GM23338 (cell line): ENCODE measurements around the gene PEX11A. TPM values are rescaled to one million over a fixed set of nuclear protein-coding genes. Genes with fewer than 3 reads are reported as not detected.

Source experiments
- ATAC-seq: fragments of 200-7000 bp; cut with Tn5 transposase; 3 replicates; pipeline ENCODE4 v1.9.1; 2020
- DNase-seq: peaks from one replicate; pipeline ENCODE4 v3.0.0-alpha.2; 2015; ENCODE audit warnings: low spot score
- H2AFZ ChIP-seq: fragments of 200-600 bp; sonication (generic); 2 replicates; pipeline ENCODE4 v1.8.0; 2016; ENCODE audit warnings: antibody characterized with exemption, mild to moderate bottlenecking, moderate library complexity
- H3F3A ChIP-seq: fragments of 200-600 bp; sonication (generic); replicated peaks from 2 replicates; pipeline ENCODE4 v1.8.0; 2017; ENCODE audit warnings: antibody characterized with exemption, mixed run types, low read depth
- H3K27ac ChIP-seq: fragments of 200-600 bp; sonication (generic); 2 replicates; pipeline ENCODE4 v1.6.1; 2016; ENCODE audit warnings: low read depth
- H3K27me3 ChIP-seq: fragments of 200-600 bp; sonication (generic); 2 replicates; pipeline ENCODE4 v1.8.0; 2016; ENCODE audit warnings: mild to moderate bottlenecking, mixed run types, moderate library complexity; ENCODE audit not compliant: insufficient read depth
- H3K36me3 ChIP-seq: fragments of 200-600 bp; sonication (generic); 2 replicates; pipeline ENCODE4 v1.8.0; 2016; ENCODE audit warnings: mild to moderate bottlenecking; ENCODE audit not compliant: insufficient read depth
- H3K4me1 ChIP-seq: fragments of 200-600 bp; sonication (generic); 2 replicates; pipeline ENCODE4 v1.8.0; 2016; ENCODE audit warnings: mild to moderate bottlenecking, moderate library complexity; ENCODE audit not compliant: insufficient read depth
- H3K4me2 ChIP-seq: fragments of 200-600 bp; sonication (generic); 2 replicates; pipeline ENCODE4 v1.7.1; 2017; ENCODE audit warnings: mixed run types
- H3K4me3 ChIP-seq: fragments of 200-600 bp; sonication (generic); 2 replicates; pipeline ENCODE4 v1.6.1; 2016; ENCODE audit warnings: mixed run types
- H3K79me2 ChIP-seq: fragments of 200-600 bp; sonication (generic); replicated peaks from 2 replicates; pipeline ENCODE4 v1.8.0; 2017; ENCODE audit warnings: mild to moderate bottlenecking; ENCODE audit not compliant: insufficient read depth
- H3K9me2 ChIP-seq: fragments of 200-600 bp; sonication (generic); 2 replicates; pipeline ENCODE4 v1.8.0; 2017; ENCODE audit not compliant: insufficient read depth
- H4K20me1 ChIP-seq: fragments of 200-600 bp; sonication (generic); replicated peaks from 2 replicates; pipeline ENCODE4 v1.8.0; 2017; ENCODE audit warnings: mild to moderate bottlenecking; ENCODE audit not compliant: insufficient read depth
- H3K27ac Mint-ChIP-seq: 2 replicates; pipeline ENCODE4 v1.8.0; 2020; ENCODE audit warnings: inconsistent platforms, mild to moderate bottlenecking, moderate library complexity, mixed read lengths
- H3K27me3 Mint-ChIP-seq: 3 replicates; pipeline ENCODE4 v1.8.0; 2022; ENCODE audit warnings: low read depth, mild to moderate bottlenecking, moderate library complexity, mixed read lengths, inconsistent platforms; ENCODE audit not compliant: insufficient read depth, poor library complexity
- H3K36me3 Mint-ChIP-seq: 3 replicates; pipeline ENCODE4 v1.8.0; 2021; ENCODE audit warnings: low read depth, mild to moderate bottlenecking, inconsistent platforms, moderate library complexity, mixed read lengths
- H3K4me1 Mint-ChIP-seq: 3 replicates; pipeline ENCODE4 v1.8.0; 2020; ENCODE audit warnings: mild to moderate bottlenecking, inconsistent platforms, mixed read lengths
- H3K4me3 Mint-ChIP-seq: 3 replicates; pipeline ENCODE4 v1.8.0; 2021; ENCODE audit warnings: moderate library complexity, mild to moderate bottlenecking, inconsistent platforms, mixed read lengths
- H3K9me3 Mint-ChIP-seq: 3 replicates; pipeline ENCODE4 v1.8.0; 2020; ENCODE audit warnings: moderate library complexity, mild to moderate bottlenecking, inconsistent platforms, mixed read lengths
- CREB1 ChIP-seq: fragments of 250-450 bp; sonication (Bioruptor Pico); IDR thresholded peaks from 2 replicates; pipeline ENCODE4 v1.5.0; 2020; ENCODE audit warnings: low read depth, mild to moderate bottlenecking, moderate library complexity
- CTCF ChIP-seq, 2 experiments: fragments of 200-600 bp in 1 of 2; sonication (generic) in 1 of 2; conservative IDR thresholded peaks; 2 replicates each; pipeline versions ENCODE4 v1.5.1 to v1.6.1; 2016 to 2017; ENCODE audit warnings: antibody characterized with exemption in 2 of 2, low read depth in 2 of 2, mild to moderate bottlenecking in 2 of 2, moderate library complexity in 1 of 2
- ETS1 ChIP-seq: IDR thresholded peaks from 2 replicates; pipeline ENCODE4 v1.6.1; 2016; ENCODE audit warnings: antibody characterized with exemption
- EZH2phosphoT487 ChIP-seq: fragments of 200-600 bp; sonication (generic); IDR thresholded peaks from one replicate; pipeline ENCODE4 v1.8.1; 2018; ENCODE audit warnings: antibody characterized with exemption; ENCODE audit not compliant: unreplicated experiment
- JUNB ChIP-seq: IDR thresholded peaks from one replicate; pipeline ENCODE4 v1.6.1; 2016; ENCODE audit warnings: antibody characterized with exemption; ENCODE audit not compliant: unreplicated experiment
- NANOG ChIP-seq: IDR thresholded peaks from 2 replicates; pipeline ENCODE4 v1.6.1; 2016; ENCODE audit warnings: antibody characterized with exemption, borderline replicate concordance
- POLR2AphosphoS5 ChIP-seq: IDR thresholded peaks from 2 replicates; pipeline ENCODE4 v1.6.1; 2016; ENCODE audit warnings: antibody characterized with exemption, low read depth
- REST ChIP-seq: IDR thresholded peaks from one replicate; pipeline ENCODE4 v1.6.1; 2018; ENCODE audit warnings: antibody characterized with exemption; ENCODE audit not compliant: unreplicated experiment
- STAT1 ChIP-seq: IDR thresholded peaks from one replicate; pipeline ENCODE4 v1.6.1; 2016; ENCODE audit warnings: antibody characterized with exemption; ENCODE audit not compliant: unreplicated experiment
- ZNF114 ChIP-seq: fragments of 250-450 bp; sonication (Bioruptor Pico); IDR thresholded peaks from 2 replicates; pipeline ENCODE4 v1.5.0; 2020; ENCODE audit warnings: mild to moderate bottlenecking, moderate library complexity
- ZNF331 ChIP-seq: fragments of 250-450 bp; sonication (Bioruptor Pico); IDR thresholded peaks from 2 replicates; pipeline ENCODE4 v1.5.0; 2020; ENCODE audit warnings: low read depth, mild to moderate bottlenecking, moderate library complexity
- polyA plus RNA-seq: library from polyadenylated mRNA; unstranded; fragments of >200 nt; fragmentation: Nextera tagmentation; extraction: Ambion mirVana; gene quantifications from 2 replicates; pipeline ENCODE4 v1.2.1, GENCODE V29; 2016
- total RNA-seq: library from RNA; depleted of rRNA; stranded (reverse); fragments of >200 nt; shearing (Covaris generic); gene quantifications from 2 replicates; pipeline ENCODE4 v1.2.3, GENCODE V29; 2014

PEX11A gene
- total and polyA plus RNA-seq, 2 experiments from 2014 or later = 2.1 to 4.8 TPM

GRCh38 chr15:89645680-89646079 lies 44.9 kb downstream of the PEX11A start (continued):
- TF ChIP-seq REST (no peak), EZH2phosphoT487 (no peak), CREB1 (CRISPR knock-in tag) (no peak), POLR2AphosphoS5 (no peak), ETS1 (no peak), CTCF (conservative IDR thresholded peaks at IDR 0.05; ENCODE audit: low read depth in 2 of 2) (no peak), NANOG (no peak), ZNF114 (CRISPR knock-in tag) (no peak), ZNF331 (CRISPR knock-in tag) (no peak), STAT1 (no peak)

- Histone ChIP-seq H3F3A (no peaks in the 10 kb centered on the region), H3K4me1 (no peaks in the 10 kb centered on the region), H3K79me2 (no peaks in the 10 kb centered on the region), H4K20me1 (no peaks in the 10 kb centered on the region), H3K9me2 (no peaks in the 10 kb centered on the region), H3K4me2 (no peak overlapping the region), H3K4me3 (no peak overlapping the region), H3K36me3 (peaks cover 11% of the 10 kb centered on the region; the same call in 1 of the 2 replicates), H3K27me3 (no peaks in the 10 kb centered on the region), H2AFZ (no peak overlapping the region), H3K27ac (no peak overlapping the region)
- Mint-ChIP-seq H3K4me3 (no peak overlapping the region), H3K36me3 (peaks cover 61% of the 10 kb centered on the region), H3K27me3 (peaks cover 6% of the 10 kb centered on the region), H3K9me3 (peaks cover 19% of the 10 kb centered on the region; the same call in 2 of the 3 replicates), H3K27ac (no peak overlapping the region), H3K4me1 (no peaks in the 10 kb centered on the region; the same call in 2 of the 3 replicates)
- ATAC-seq (no peak), DNase-seq (no peak)
- TF ChIP-seq STAT1 (no peak), CTCF (conservative IDR thresholded peaks at IDR 0.05; ENCODE audit: low read depth in 2 of 2) (no peak), CREB1 (CRISPR knock-in tag) (no peak), JUNB (no peak)
Observed at GRCh38 chr15:89642106-89642505, 48.4 kb downstream of the PEX11A start.
